Measurements from ENCODE around the gene SRCIN1.
"Not testable (repeated sequence)": the region's sequence is repeated elsewhere in the genome, so short reads cannot be mapped to it uniquely, and the experiment has no call there.

SRCIN1 gene

GRCh38 chr17:38501718-38502117 is 104.0 kb downstream of the SRCIN1 start:
- not testable (repeated sequence) for DNase-seq

GRCh38 chr17:38499230-38499629 is 106.5 kb downstream of the SRCIN1 start:
- DNase-seq = not testable (repeated sequence)

GRCh38 chr17:38498353-38498752 is 107.4 kb downstream of the SRCIN1 start:
- no peak for DNase-seq

GRCh38 chr17:38497656-38498055 is 108.1 kb downstream of the SRCIN1 start:
- not testable (repeated sequence) for DNase-seq

GRCh38 chr17:38494152-38494551 is 111.6 kb downstream of the SRCIN1 start:
- DNase-seq = not testable (repeated sequence)

GRCh38 chr17:38492067-38493040 is 113.4 kb downstream of the SRCIN1 start:
- DNase-seq = peak; percentile 75 to 79

- not testable (repeated sequence) for DNase-seq
Observed at GRCh38 chr17:38491346-38492066, 114.2 kb downstream of the SRCIN1 start.

- DNase-seq = not testable (repeated sequence)
Observed at GRCh38 chr17:38489774-38490173, 116.0 kb downstream of the SRCIN1 start.

- not testable (repeated sequence) for DNase-seq
Observed at GRCh38 chr17:38485681-38486298, 120.0 kb downstream of the SRCIN1 start.

- DNase-seq = no peak
Observed at GRCh38 chr17:38485146-38485468, 120.6 kb downstream of the SRCIN1 start.

GRCh38 chr17:38484242-38485145 is 121.3 kb downstream of the SRCIN1 start:
- DNase-seq = peak; percentile 31 to 33

GRCh38 chr17:38482700-38483043 is 123.1 kb downstream of the SRCIN1 start:
- not testable (repeated sequence) for DNase-seq

- not testable (repeated sequence) for DNase-seq
Observed at GRCh38 chr17:38482039-38482699, 123.6 kb downstream of the SRCIN1 start.
